ENCODE measurements around the gene CCN6. TPM values are rescaled to one million over a fixed set of nuclear protein-coding genes. Genes with fewer than 3 reads are reported as not detected.

The CCN6 gene
- total RNA-seq, 1 donor from 2014 or later = not detected

DNA sequence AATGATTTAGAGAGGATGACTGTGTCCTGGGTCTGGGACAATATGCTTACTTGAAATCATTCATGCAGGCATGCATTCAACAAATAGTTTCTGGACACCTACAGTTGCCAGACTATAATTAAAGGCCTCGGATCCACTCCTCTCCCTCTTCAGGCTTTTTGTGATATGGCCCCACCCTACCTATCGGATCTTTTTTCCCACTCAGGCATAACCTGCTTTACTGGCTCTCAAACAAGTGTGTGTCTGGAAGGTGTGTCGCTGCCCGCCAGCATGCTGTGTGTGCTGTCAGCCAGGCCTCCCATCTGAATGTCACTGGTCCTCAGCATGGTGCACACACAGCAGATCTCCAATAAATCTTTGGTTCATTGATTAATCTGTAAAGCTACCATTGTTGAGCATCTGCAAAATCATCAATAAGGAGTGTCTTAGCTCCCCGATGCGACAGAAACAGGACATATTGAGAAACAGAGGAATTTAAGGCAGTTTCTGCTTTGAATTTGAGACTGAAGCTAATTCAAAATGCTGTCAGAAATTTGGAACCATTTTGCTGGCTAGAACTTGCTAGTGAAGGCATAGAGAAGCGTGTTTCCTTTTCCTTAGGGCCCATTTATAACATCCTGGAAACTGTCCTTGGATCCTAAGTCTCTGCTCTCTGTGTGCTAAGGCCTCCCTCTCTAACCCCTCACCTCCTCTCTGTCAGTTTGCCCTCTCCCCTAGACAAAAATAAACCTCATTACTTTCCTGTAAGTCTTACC is 23.5 kb upstream of the CCN6 start:
- TF ChIP-seq, protein P1, sequence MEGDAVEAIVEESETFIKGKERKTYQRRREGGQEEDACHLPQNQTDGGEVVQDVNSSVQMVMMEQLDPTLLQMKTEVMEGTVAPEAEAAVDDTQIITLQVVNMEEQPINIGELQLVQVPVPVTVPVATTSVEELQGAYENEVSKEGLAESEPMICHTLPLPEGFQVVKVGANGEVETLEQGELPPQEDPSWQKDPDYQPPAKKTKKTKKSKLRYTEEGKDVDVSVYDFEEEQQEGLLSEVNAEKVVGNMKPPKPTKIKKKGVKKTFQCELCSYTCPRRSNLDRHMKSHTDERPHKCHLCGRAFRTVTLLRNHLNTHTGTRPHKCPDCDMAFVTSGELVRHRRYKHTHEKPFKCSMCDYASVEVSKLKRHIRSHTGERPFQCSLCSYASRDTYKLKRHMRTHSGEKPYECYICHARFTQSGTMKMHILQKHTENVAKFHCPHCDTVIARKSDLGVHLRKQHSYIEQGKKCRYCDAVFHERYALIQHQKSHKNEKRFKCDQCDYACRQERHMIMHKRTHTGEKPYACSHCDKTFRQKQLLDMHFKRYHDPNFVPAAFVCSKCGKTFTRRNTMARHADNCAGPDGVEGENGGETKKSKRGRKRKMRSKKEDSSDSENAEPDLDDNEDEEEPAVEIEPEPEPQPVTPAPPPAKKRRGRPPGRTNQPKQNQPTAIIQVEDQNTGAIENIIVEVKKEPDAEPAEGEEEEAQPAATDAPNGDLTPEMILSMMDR (conservative IDR thresholded peaks at IDR 0.05) = no peak
- H3K4me1 Mint-ChIP-seq (ENCODE audit: unreplicated experiment) = peaks cover 23% of the 10 kb centered on the region
- H3K36me3 Mint-ChIP-seq = no peaks in the 10 kb centered on the region
- H3K27ac Mint-ChIP-seq = peak overlapping the region; percentile 97
- no peak for DNase-seq (ENCODE audit: extremely low spot score, unreplicated experiment)
- peaks cover 4% of the 10 kb centered on the region for H3K27me3 Mint-ChIP-seq
- peak overlapping the region; percentile 74 for H3K4me3 Mint-ChIP-seq
- peaks cover 5% of the 10 kb centered on the region for H3K9me3 Mint-ChIP-seq

DNA sequence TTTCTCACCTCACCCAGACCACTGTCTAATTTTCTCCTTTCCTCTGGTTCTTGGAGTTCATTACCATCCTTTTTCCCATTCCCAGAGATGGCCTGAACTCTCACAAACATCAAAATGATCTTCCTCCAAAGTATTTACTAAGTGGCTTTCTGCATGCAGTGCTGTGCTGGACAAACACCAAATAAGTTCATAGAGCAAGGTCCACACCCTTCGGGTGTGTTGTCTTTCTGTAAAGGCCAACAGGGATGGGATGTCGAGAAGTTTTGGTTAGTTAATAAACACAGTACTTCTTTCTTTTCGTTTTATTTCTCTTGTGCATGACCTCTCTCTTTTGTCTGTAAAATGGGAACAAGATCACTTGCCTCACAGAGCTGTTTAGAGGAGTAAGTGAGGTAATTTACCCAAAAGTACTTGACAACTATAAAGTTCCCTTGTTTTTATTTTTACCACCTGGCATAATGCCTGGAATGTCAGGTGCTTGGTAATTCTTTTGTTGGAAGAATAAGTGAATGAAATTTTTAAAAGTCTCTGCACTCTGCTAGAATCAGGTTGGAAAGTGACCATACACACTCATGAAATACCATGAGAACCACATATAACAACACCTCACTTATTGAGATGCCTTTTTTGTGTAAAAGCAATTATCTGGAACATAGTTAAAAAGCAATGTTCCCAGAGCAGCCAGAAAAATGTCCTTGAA is 22.8 kb upstream of the CCN6 start:
- TF ChIP-seq, protein P1 (conservative IDR thresholded peaks at IDR 0.05) = no peak
- Mint-ChIP-seq H3K27me3 (peaks cover 4% of the 10 kb centered on the region), H3K27ac (peak overlapping the region; percentile 97), H3K4me1 (ENCODE audit: unreplicated experiment) (peaks cover 23% of the 10 kb centered on the region), H3K9me3 (peaks cover 5% of the 10 kb centered on the region), H3K4me3 (no peak overlapping the region), H3K36me3 (no peaks in the 10 kb centered on the region)
- DNase-seq (ENCODE audit: extremely low spot score, unreplicated experiment) = no peak

DNA sequence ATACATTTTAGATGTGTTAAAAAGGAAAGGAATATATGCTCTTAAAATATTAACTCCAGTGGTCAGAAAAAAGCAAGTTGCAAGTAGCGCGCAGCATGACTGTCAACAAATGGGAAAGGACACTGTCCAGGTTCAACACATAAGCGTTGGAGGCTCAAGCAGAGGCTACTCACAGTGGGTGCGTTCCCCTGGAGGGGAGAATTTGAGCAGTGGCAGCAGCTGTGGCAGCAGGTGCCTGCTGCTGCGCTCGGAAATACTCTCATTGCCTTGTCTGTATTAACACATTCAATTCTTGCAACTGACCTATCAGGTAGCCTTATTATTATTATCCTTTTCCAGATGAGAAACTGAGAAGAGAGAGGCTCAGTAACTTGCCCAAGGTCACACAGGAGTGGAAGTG is 21.9 kb upstream of the CCN6 start:
- no peak for DNase-seq (ENCODE audit: extremely low spot score, unreplicated experiment)
- TF ChIP-seq, protein P1 (conservative IDR thresholded peaks at IDR 0.05) = no peak
- Mint-ChIP-seq H3K36me3 (no peaks in the 10 kb centered on the region), H3K4me3 (no peak overlapping the region), H3K27ac (no peak overlapping the region), H3K27me3 (peaks cover 4% of the 10 kb centered on the region), H3K9me3 (peaks cover 5% of the 10 kb centered on the region), H3K4me1 (ENCODE audit: unreplicated experiment) (peaks cover 23% of the 10 kb centered on the region)

DNA sequence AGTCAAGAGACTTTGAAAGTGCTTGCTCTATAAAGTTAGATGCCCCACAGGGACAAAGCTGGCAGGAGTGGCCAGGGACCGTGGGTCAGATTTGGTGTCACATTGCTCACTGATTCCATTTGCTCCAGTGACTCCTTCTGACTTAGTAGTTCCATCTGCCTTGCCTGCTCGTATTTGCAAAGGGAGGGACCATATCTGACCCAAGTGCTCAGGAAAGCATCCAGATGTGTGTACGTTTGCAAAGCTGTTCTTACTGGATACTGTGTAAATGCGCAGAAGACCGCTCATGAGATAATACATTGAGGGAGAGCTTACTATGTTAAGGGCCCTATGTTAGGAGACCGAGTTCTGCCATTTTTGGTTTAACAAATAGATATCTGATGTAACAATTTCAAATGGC is 21.2 kb upstream of the CCN6 start:
- Mint-ChIP-seq H3K27ac (no peak overlapping the region), H3K27me3 (peaks cover 4% of the 10 kb centered on the region), H3K4me1 (ENCODE audit: unreplicated experiment) (peaks cover 23% of the 10 kb centered on the region), H3K4me3 (no peak overlapping the region), H3K9me3 (peaks cover 5% of the 10 kb centered on the region), H3K36me3 (no peaks in the 10 kb centered on the region)
- TF ChIP-seq, protein P1 (conservative IDR thresholded peaks at IDR 0.05) = no peak
- no peak for DNase-seq (ENCODE audit: extremely low spot score, unreplicated experiment)

DNA sequence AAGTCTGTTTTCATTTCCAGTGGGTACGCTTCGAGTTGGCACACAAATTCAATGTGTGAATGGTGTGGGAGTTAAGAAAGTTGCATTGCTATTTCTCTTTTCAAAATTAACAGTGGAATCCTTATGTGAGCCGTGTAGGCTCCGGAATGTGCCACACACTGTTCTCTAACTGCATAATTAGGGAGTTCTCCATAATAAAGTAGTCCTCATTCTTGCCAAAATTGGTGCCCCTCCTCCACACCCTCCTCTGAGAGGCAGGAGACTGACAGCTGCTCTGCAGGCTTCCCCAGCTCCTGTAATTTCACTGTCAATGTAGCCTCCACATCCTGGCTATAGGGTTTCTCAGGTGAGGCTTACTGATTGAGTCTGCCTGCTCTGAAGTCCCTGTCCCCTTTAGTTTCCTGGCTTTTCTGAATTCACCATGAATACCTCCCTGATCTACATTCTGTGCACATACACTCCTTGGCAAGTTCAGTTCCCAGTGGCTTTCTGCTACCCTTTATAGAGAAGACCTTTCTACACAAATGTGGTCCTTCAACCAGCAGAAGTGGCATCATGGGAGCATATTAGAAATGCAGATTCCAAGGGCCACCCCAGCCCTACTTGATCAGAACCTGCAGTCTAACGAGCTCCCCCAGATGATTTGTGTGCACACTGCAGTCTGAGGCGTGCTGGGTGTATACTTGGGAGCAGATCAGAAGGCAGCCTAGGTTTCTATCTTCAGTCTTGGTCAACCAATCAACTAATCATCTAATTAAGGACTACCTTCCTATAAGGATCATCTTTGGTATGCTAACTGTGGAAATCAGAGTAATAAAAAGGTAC is 19.9 kb upstream of the CCN6 start:
- no peak for DNase-seq (ENCODE audit: extremely low spot score, unreplicated experiment)
- Mint-ChIP-seq H3K27ac (no peak overlapping the region), H3K4me3 (no peak overlapping the region), H3K4me1 (ENCODE audit: unreplicated experiment) (peaks cover 15% of the 10 kb centered on the region), H3K9me3 (peaks cover 4% of the 10 kb centered on the region), H3K27me3 (peaks cover 4% of the 10 kb centered on the region), H3K36me3 (no peaks in the 10 kb centered on the region)
- TF ChIP-seq, protein P1 (conservative IDR thresholded peaks at IDR 0.05) = no peak

Measured in type B pancreatic cell (in vitro differentiated cells).